T47D (cell line): ENCODE data around the gene SLC7A8.

Experiments used
- DNase-seq, 2 experiments: peaks; one replicate each; pipeline versions ENCODE4 v3.0.0 to v3.0.0-alpha.2; 2011 to 2012; ENCODE audit warnings: low read depth in 1 of 2, low spot score in 1 of 2
- JUND ChIP-seq: IDR thresholded peaks from 2 replicates; pipeline ENCODE4 v1.6.1; 2012; ENCODE audit warnings: low read depth
- in situ Hi-C: cut with HindIII; loops from 2 replicates; pipeline ENCODE4 v1.10.0; 2016; ENCODE audit warnings: low sequenced_read_pairs, low pct_unique_long_range_greater_than_20kb

SLC7A8 gene

GRCh38 chr14:23097786-23098185, 85.7 kb downstream of the SLC7A8 start:
- DNase-seq: no peak
- no peak for TF ChIP-seq JUND
- in situ Hi-C loops: no loop called here

- peak; percentile 95 to 99 for DNase-seq
- no peak for TF ChIP-seq JUND
- in situ Hi-C loops: no loop called here
These were observed 88.0 kb downstream of the SLC7A8 start, which contains the start of gene C14orf119 for GRCh38 chr14:23095196-23096108. Gene C14orf119 (plus strand): TSS chr14:23095505. CDS start chr14:23097659, 2,154 bp downstream.

GRCh38 chr14:23094666-23095195, 88.7 kb downstream of the SLC7A8 start, which contains the start of gene ACIN1:
Gene ACIN1 (minus strand): TSS chr14:23095136. CDS start chr14:23095112, 24 bp downstream.
- peak; percentile 26 to 78 for DNase-seq
- in situ Hi-C loops: no loop called here
- TF ChIP-seq JUND: no peak

GRCh38 chr14:23093991-23094665, 89.3 kb downstream of the SLC7A8 start:
- DNase-seq: no peak
- no peak for TF ChIP-seq JUND
- in situ Hi-C loops: no loop called here

- in situ Hi-C loops: no loop called here
- no peak for TF ChIP-seq JUND
- no peak for DNase-seq
These were observed 89.9 kb downstream of the SLC7A8 start for GRCh38 chr14:23093526-23093925.

GRCh38 chr14:23093104-23093503, 90.4 kb downstream of the SLC7A8 start:
- DNase-seq: no peak
- in situ Hi-C loops: no loop called here
- no peak for TF ChIP-seq JUND

GRCh38 chr14:23091294-23092225, 91.9 kb downstream of the SLC7A8 start:
- no peak for DNase-seq
- in situ Hi-C loops: no loop called here
- TF ChIP-seq JUND: no peak

GRCh38 chr14:23090254-23090636, 93.2 kb downstream of the SLC7A8 start:
- no peak for DNase-seq
- TF ChIP-seq JUND: no peak
- in situ Hi-C loops: no loop called here

GRCh38 chr14:23089498-23090253, 93.8 kb downstream of the SLC7A8 start:
- in situ Hi-C loops: no loop called here

GRCh38 chr14:23086565-23086964, 96.9 kb downstream of the SLC7A8 start:
- no peak for DNase-seq
- in situ Hi-C loops: no loop called here
- no peak for TF ChIP-seq JUND

More at GRCh38 chr14:23089498-23090253, 93.8 kb downstream of the SLC7A8 start:
- no peak for TF ChIP-seq JUND
- no peak for DNase-seq

GRCh38 chr14:23085458-23085857, 98.0 kb downstream of the SLC7A8 start:
- no peak for DNase-seq
- in situ Hi-C loops: no loop called here
- TF ChIP-seq JUND: no peak

- no peak for TF ChIP-seq JUND
- in situ Hi-C loops: no loop called here
These were observed 103.0 kb downstream of the SLC7A8 start for GRCh38 chr14:23080474-23080873.

More at GRCh38 chr14:23080474-23080873, 103.0 kb downstream of the SLC7A8 start:
- DNase-seq: no peak
